Measurements from ENCODE around the gene FOXP1. TPM values are rescaled to one million over a fixed set of nuclear protein-coding genes. Genes with fewer than 3 reads are reported as not detected.

The FOXP1 gene
- total and polyA plus RNA-seq, 2 of the 8 experiments (the other 6 are each of a cell fraction or from before 2014, with no cell fraction given) = 13.9 to 25.4 TPM

DNA sequence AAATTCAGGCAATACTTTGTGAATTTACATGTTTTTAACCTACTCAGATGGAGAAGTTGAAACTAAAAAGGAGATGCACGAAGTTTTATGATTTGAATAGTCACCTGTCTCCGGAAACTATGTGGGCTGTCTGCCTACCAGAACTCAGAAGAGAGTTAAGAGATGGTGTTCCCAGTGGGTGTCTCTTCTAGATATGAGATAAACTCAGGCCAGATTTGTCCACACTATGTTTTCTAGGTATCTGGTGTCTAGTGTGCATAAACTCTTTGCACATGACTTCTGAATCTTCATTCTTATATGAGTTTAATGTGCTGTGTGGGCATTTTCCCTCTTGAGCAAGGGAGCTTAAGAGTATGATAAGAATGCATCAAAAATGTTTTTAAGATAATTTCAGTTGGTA, 222.8 kb downstream of the FOXP1 start:
- CTCF ChIA-PET (ENCODE audit: partially characterized antibody) = interaction anchor here (0.6 kb wide), 1 partner anchor 44 kb away, joined by 3 read pairs; no protein-coding TSS in a partner anchor
- TF ChIP-seq KDM5A (IDR thresholded peaks at IDR 0.05; ENCODE audit: low read length) (no peak), RXRA (IDR thresholded peaks at IDR 0.05; ENCODE audit: insufficient read depth, low read depth, low read length) (no peak), SAP30 (IDR thresholded peaks at IDR 0.05; ENCODE audit: insufficient read depth, insufficient replicate concordance, low read length) (no peak), ATF2 (IDR thresholded peaks at IDR 0.05; ENCODE audit: low read length) (no peak), SIX5 (IDR thresholded peaks at IDR 0.05; ENCODE audit: low read depth, low read length) (no peak), GTF2F1 (IDR thresholded peaks at IDR 0.05; ENCODE audit: borderline replicate concordance, low read depth, low read length) (no peak), POLR2AphosphoS5 (IDR thresholded peaks at IDR 0.05; ENCODE audit: low read depth, low read length) (no peak), CBX8 (IDR thresholded peaks at IDR 0.05; ENCODE audit: borderline replicate concordance, low read depth, low read length) (no peak), EP300 (IDR thresholded peaks at IDR 0.05; ENCODE audit: borderline replicate concordance in 1 of 2, low read depth in 2 of 2, low read length in 2 of 2) (no peak), KDM1A (IDR thresholded peaks at IDR 0.05; ENCODE audit: borderline replicate concordance, low read length) (no peak)
- TF ChIP-seq, protein P1, sequence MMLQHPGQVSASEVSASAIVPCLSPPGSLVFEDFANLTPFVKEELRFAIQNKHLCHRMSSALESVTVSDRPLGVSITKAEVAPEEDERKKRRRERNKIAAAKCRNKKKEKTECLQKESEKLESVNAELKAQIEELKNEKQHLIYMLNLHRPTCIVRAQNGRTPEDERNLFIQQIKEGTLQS (IDR thresholded peaks at IDR 0.05; ENCODE audit: insufficient read depth, low read depth, low read length) = no peak
- Histone ChIP-seq H3K23ac (ENCODE audit: insufficient read length) (no peak overlapping the region), H3K9ac (replicated peaks in 1 of 4; ENCODE audit: extremely low read depth in 1 of 4, low read depth in 3 of 4, low read length in 3 of 4) (no peak overlapping the region), H2BK15ac (ENCODE audit: low read length) (no peak overlapping the region), H4K91ac (replicated peaks; ENCODE audit: insufficient read length, low read length) (no peak overlapping the region), H3K79me1 (ENCODE audit: low read depth, low read length) (no peaks in the 10 kb centered on the region), H4K20me1 (replicated peaks in 1 of 2; ENCODE audit: control insufficient read depth in 1 of 2, insufficient read depth in 2 of 2, low read length in 2 of 2) (no peaks in the 10 kb centered on the region), H2AFZ (ENCODE audit: low read length) (no peak overlapping the region), H2BK20ac (ENCODE audit: low read length) (no peak overlapping the region), H3K4me3 (ENCODE audit: extremely low read depth in 1 of 4, insufficient read depth in 2 of 4, low read depth in 3 of 4, low read length in 4 of 4) (no peak overlapping the region), H3K4ac (replicated peaks; ENCODE audit: insufficient read length, low read depth, low read length) (no peak overlapping the region), H4K8ac (ENCODE audit: extremely low read depth, insufficient read depth, low read length) (no peak overlapping the region), H3K14ac (ENCODE audit: insufficient read length) (no peak overlapping the region), H3K27ac (ENCODE audit: low read depth, low read length) (no peak overlapping the region), H4K5ac (ENCODE audit: insufficient read length, low read depth, low read length) (no peak overlapping the region), H2BK12ac (ENCODE audit: low read depth, low read length) (no peak overlapping the region), H3K9me3 (ENCODE audit: insufficient read depth in 2 of 2, low read depth in 1 of 2, low read length in 1 of 2) (no peaks in the 10 kb centered on the region), H3K27me3 (replicated peaks in 1 of 4; ENCODE audit: control insufficient read depth in 3 of 4, extremely low read depth in 1 of 4, insufficient read depth in 3 of 4, low read length in 3 of 4) (no peaks in the 10 kb centered on the region), H3K36me3 (ENCODE audit: control insufficient read depth in 2 of 4, insufficient read depth in 4 of 4, low read length in 3 of 4) (no peaks in the 10 kb centered on the region), H2AK5ac (ENCODE audit: low read depth, low read length) (no peak overlapping the region), H2BK120ac (replicated peaks; ENCODE audit: low read depth, low read length) (no peak overlapping the region), H3K18ac (ENCODE audit: extremely low read depth, low read length) (no peak overlapping the region), H3K4me1 (replicated peaks in 1 of 4; ENCODE audit: control insufficient read depth in 3 of 4, insufficient read depth in 4 of 4, low read length in 3 of 4) (no peaks in the 10 kb centered on the region), H2BK5ac (ENCODE audit: low read depth, low read length) (no peak overlapping the region), H3K4me2 (ENCODE audit: insufficient read depth in 1 of 2, low read depth in 2 of 2, low read length in 2 of 2) (no peak overlapping the region), H3K23me2 (ENCODE audit: low read depth, low read length) (no peaks in the 10 kb centered on the region), H3K79me2 (ENCODE audit: control insufficient read depth in 1 of 2, insufficient read depth in 2 of 2, low read length in 2 of 2) (no peaks in the 10 kb centered on the region), H3K56ac (replicated peaks; ENCODE audit: insufficient read length, low read depth, low read length) (no peak overlapping the region)
- DNase-seq (ENCODE audit: low read depth in 1 of 2, low spot score in 2 of 2) (no peak), FAIRE-seq (no peak)
- POLR2A ChIA-PET (ENCODE audit: partially characterized antibody) = no interaction called here
- 100% methylated on average over 2 of the region's 2 CpGs; no CpG with 5 or more reads in 1 of the 2 experiments for WGBS, 2 experiments (ENCODE audit: extremely low coverage in 1 of 2, insufficient coverage in 1 of 2, insufficient read length in 1 of 2, insufficient replicate concordance in 2 of 2, low coverage in 1 of 2, low lambda C conversion rate in 2 of 2, missing lambda C conversion rate in 1 of 2)

Data from H1 (cell line).